B cell (primary cell): ENCODE results near the gene HSD11B1. TPM values are rescaled to one million over a fixed set of nuclear protein-coding genes. Genes with fewer than 3 reads are reported as not detected.

Source experiments
- ATAC-seq: fragments of 200-7000 bp; cut with Tn5 transposase; one replicate; pipeline ENCODE4 v1.10.0; 2021; ENCODE audit warnings: low read depth, mild to moderate bottlenecking, moderate number of reproducible peaks, moderate library complexity
- CTCF ChIA-PET: fragments of 350-600 bp; sonication (Branson Sonifier 250); formaldehyde crosslinking; loops from one replicate; lab custom pipeline; 2021; ENCODE audit warnings: antibody characterized with exemption, inconsistent platforms; lab: Charles Lee
- POLR2A ChIA-PET: fragments of 350-600 bp; sonication (Branson Sonifier 250); formaldehyde crosslinking; loops from one replicate; lab custom pipeline; 2021; ENCODE audit warnings: antibody characterized with exemption; lab: Charles Lee
- DNase-seq: peaks from one replicate; pipeline ENCODE4 v3.0.0; 2013
- H2AFZ ChIP-seq: 2 replicates; pipeline ENCODE4 v1.6.1; 2012; ENCODE audit warnings: mild to moderate bottlenecking, low read depth, low read length; ENCODE audit not compliant: insufficient read depth, poor library complexity, severe bottlenecking
- H3K27ac ChIP-seq, 2 donors: 1 replicate in 1 of 2; 2 replicates in 1 of 2; pipeline ENCODE4 v1.5.1; 2012 to 2013; ENCODE audit warnings: low read length in 2 of 2, mild to moderate bottlenecking in 2 of 2, moderate library complexity in 1 of 2
- H3K27me3 ChIP-seq, 4 experiments: fragments of 200-600 bp in 1 of 4; sonication (generic) in 1 of 4; replicated peaks in 1 of 4; 1 replicate in 2 of 4; 2 replicates in 2 of 4; pipeline versions ENCODE4 v1.6.1 to v1.7.0; 2013 to 2016; ENCODE audit warnings: low read length in 3 of 4, mild to moderate bottlenecking in 2 of 4, mixed read lengths in 1 of 4, moderate library complexity in 1 of 4; ENCODE audit not compliant: insufficient read depth in 4 of 4, control insufficient read depth in 3 of 4; ENCODE audit errors: control extremely low read depth in 1 of 4
- H3K36me3 ChIP-seq, 2 experiments: replicated peaks in 1 of 2; 1 replicate in 1 of 2; 2 replicates in 1 of 2; pipeline versions ENCODE4 v1.6.1 to v1.7.1; 2013; ENCODE audit warnings: low read length in 1 of 2; ENCODE audit not compliant: insufficient read depth in 2 of 2, control insufficient read depth in 1 of 2; ENCODE audit errors: control extremely low read depth in 1 of 2, extremely low read depth in 1 of 2
- H3K4me1 ChIP-seq, 2 donors: fragments of 200-600 bp in 1 of 2; sonication (generic) in 1 of 2; 1 replicate in 1 of 2; 2 replicates in 1 of 2; pipeline versions ENCODE4 v1.5.1 to v1.6.1; 2013 to 2017; ENCODE audit warnings: low read length in 2 of 2; ENCODE audit not compliant: control insufficient read depth in 2 of 2, insufficient read depth in 2 of 2
- H3K4me2 ChIP-seq: replicated peaks from 2 replicates; pipeline ENCODE3; 2012; ENCODE audit warnings: mild to moderate bottlenecking, low read depth, low read length; ENCODE audit not compliant: poor library complexity, severe bottlenecking
- H3K4me3 ChIP-seq, 5 experiments: fragments of 200-600 bp in 1 of 5; sonication (generic) in 1 of 5; 1 replicate in 3 of 5; 2 replicates in 2 of 5; pipeline versions ENCODE4 v1.5.1 to v1.7.0; 2011 to 2016; ENCODE audit warnings: low read length in 4 of 5, mild to moderate bottlenecking in 4 of 5, low read depth in 2 of 5, control low read depth in 1 of 5, moderate library complexity in 1 of 5; ENCODE audit not compliant: insufficient read depth in 1 of 5; ENCODE audit errors: control extremely low read depth in 1 of 5, extremely low read depth in 1 of 5
- H3K79me2 ChIP-seq: fragments of 200-600 bp; sonication (generic); one replicate; pipeline ENCODE4 v1.6.0; 2016; ENCODE audit warnings: low read length; ENCODE audit not compliant: control insufficient read depth, insufficient read depth
- H3K9ac ChIP-seq: fragments of 200-600 bp; sonication (generic); 2 replicates; pipeline ENCODE4 v1.6.1; 2017; ENCODE audit warnings: mild to moderate bottlenecking, low read length, moderate library complexity
- H3K9me3 ChIP-seq, 3 donors: one replicate each; pipeline versions ENCODE4 v1.6.1 to v1.7.1; 2013; ENCODE audit warnings: low read length in 2 of 3; ENCODE audit not compliant: control insufficient read depth in 2 of 3, insufficient read depth in 1 of 3; ENCODE audit errors: control extremely low read depth in 1 of 3
- H4K20me1 ChIP-seq: 2 replicates; pipeline ENCODE4 v1.6.0; 2012; ENCODE audit warnings: mild to moderate bottlenecking, low read length; ENCODE audit not compliant: insufficient read depth, control insufficient read depth, poor library complexity, severe bottlenecking
- H3K27ac Mint-ChIP-seq: one replicate; pipeline ENCODE4 v1.8.0; 2021; ENCODE audit warnings: mixed read lengths
- H3K27me3 Mint-ChIP-seq: one replicate; pipeline ENCODE4 v1.8.0; 2021; ENCODE audit warnings: mixed read lengths
- H3K4me1 Mint-ChIP-seq: one replicate; pipeline ENCODE4 v1.8.0; 2021; ENCODE audit warnings: mixed read lengths
- H3K4me3 Mint-ChIP-seq: one replicate; pipeline ENCODE4 v1.8.0; 2021; ENCODE audit warnings: mixed read lengths
- H3K9me3 Mint-ChIP-seq: one replicate; pipeline ENCODE4 v1.8.0; 2022; ENCODE audit warnings: mixed read lengths; ENCODE audit not compliant: insufficient read depth
- CTCF ChIP-seq: fragments of 200-600 bp; IDR thresholded peaks from one replicate; pipeline ENCODE4 v1.8.0; 2022; ENCODE audit warnings: antibody characterized with exemption, mild to moderate bottlenecking
- EZH2 ChIP-seq: IDR thresholded peaks from 2 replicates; pipeline ENCODE4 v1.6.1; 2012; ENCODE audit warnings: borderline replicate concordance, low read depth, mild to moderate bottlenecking, moderate library complexity, low read length; ENCODE audit not compliant: insufficient read depth, poor library complexity, severe bottlenecking
- WGBS: methylation state at CpG from one replicate; pipeline ENCODE4 v1.1.5; 2013; ENCODE audit warnings: missing lambda C conversion rate; ENCODE audit not compliant: insufficient coverage; 5-methylcytosine and 5-hydroxymethylcytosine counted together
- intact Hi-C: fragments of 100-400 bp; cut with micrococcal nuclease; formaldehyde crosslinking; loops from one replicate; pipeline ENCODE4 v1.10.0; 2022
- polyA plus RNA-seq: library from polyadenylated mRNA; depleted of rRNA; stranded (reverse); fragments of >200 nt; gene quantifications from 2 replicates; pipeline ENCODE4 v1.2.3, GENCODE V29; 2012
- total RNA-seq, 2 donors: library from RNA; stranded (reverse); fragments of 120-200 nt in 1 of 2; gene quantifications; 1 replicate in 1 of 2; 2 replicates in 1 of 2; pipeline versions ENCODE4 v1.2.3 to v1.2.4, GENCODE V29; 2013 to 2022

The HSD11B1 gene
- total and polyA plus RNA-seq, 2 donors (not counting 1 experiment from before 2014, with no cell fraction given), result not detected

- Histone ChIP-seq H3K27ac (peak overlapping the region in 1 of 2 donors; percentile 76), H3K9ac (no peak overlapping the region), H3K79me2 (peaks cover 93% of the 10 kb centered on the region), H3K27me3 (no peaks in the 10 kb centered on the region), H3K4me2 (no peak overlapping the region), H3K36me3 (peaks cover 11 to 74% of the 10 kb centered on the region in 2 experiments), H3K4me3 (no peak overlapping the region), H4K20me1 (peaks cover 31% of the 10 kb centered on the region), H3K9me3 (no peaks in the 10 kb centered on the region), H3K4me1 (peaks cover 43 to 56% of the 10 kb centered on the region in 2 donors), H2AFZ (no peak overlapping the region)
- ChIA-PET CTCF (interaction anchor here (0.9 to 3.2 kb wide), 6 partner anchors 12 to 195 kb away, joined by 3 to 14 read pairs (median 4); no protein-coding TSS in a partner anchor), POLR2A (no interaction called here)
- H3K27me3 Mint-ChIP-seq, result no peaks in the 10 kb centered on the region
- H3K27ac Mint-ChIP-seq, result peak overlapping the region; percentile 66
- ATAC-seq (no peak), DNase-seq (no peak)
- TF ChIP-seq EZH2 (no peak), CTCF (no peak)
- intact Hi-C loops, result no loop called here
- peaks cover 68% of the 10 kb centered on the region for H3K4me1 Mint-ChIP-seq
- H3K4me3 Mint-ChIP-seq, result peak overlapping the region; percentile 12
- no peaks in the 10 kb centered on the region for H3K9me3 Mint-ChIP-seq
Observed at GRCh38 chr1:209761011-209761635, 56.5 kb downstream of the HSD11B1 start.

DNA sequence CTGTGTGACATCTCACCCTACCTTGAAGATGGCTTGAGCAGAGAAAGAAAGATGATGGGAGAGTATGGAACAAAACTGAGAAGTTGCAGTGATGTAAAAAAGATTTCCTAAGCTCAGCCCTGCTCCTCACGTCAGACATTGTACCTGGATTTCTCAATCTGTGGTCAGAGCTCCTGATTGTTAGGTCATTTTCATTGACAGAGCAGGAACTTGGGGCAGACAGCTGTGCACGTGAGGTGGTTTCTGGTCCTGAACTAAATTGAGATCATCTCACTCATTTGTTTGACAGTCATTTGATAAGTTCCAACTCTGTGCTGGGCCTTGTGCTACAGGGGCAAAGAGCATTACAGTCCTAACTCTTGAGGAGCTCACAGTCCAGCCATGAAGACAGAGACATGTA, 61.4 kb downstream of the HSD11B1 start:
- Histone ChIP-seq H3K27me3 (no peaks in the 10 kb centered on the region), H3K4me1 (peaks cover 38 to 52% of the 10 kb centered on the region in 2 donors), H3K9me3 (no peaks in the 10 kb centered on the region), H2AFZ (no peak overlapping the region), H3K4me3 (no peak overlapping the region), H3K4me2 (no peak overlapping the region), H4K20me1 (peaks cover 11% of the 10 kb centered on the region), H3K27ac (peak overlapping the region; percentile 22 to 87), H3K36me3 (peaks cover 8 to 55% of the 10 kb centered on the region in 2 experiments), H3K9ac (no peak overlapping the region), H3K79me2 (peaks cover 97% of the 10 kb centered on the region)
- 68% methylated on average over 2 of the region's 2 CpGs for WGBS
- DNase-seq, result no peak
- no peak for TF ChIP-seq EZH2
- no peak for TF ChIP-seq CTCF
- CTCF ChIA-PET, result interaction anchor here (1.8 to 5.3 kb wide), 3 partner anchors 9 to 17 kb away, joined by 10 to 48 read pairs (median 10); partner anchors contain the start of gene TRAF3IP3
- peaks cover 52% of the 10 kb centered on the region for H3K4me1 Mint-ChIP-seq
- H3K4me3 Mint-ChIP-seq, result peak overlapping the region; percentile 59
- intact Hi-C loops, result loop anchor here (5.0 kb wide), 1 partner anchor 61 kb away; the partner anchor contains the start of gene UTP25
- no peak overlapping the region for H3K27ac Mint-ChIP-seq
- POLR2A ChIA-PET, result interaction anchor here (1.2 to 4.2 kb wide), 2 partner anchors 10 to 18 kb away, joined by 3 to 40 read pairs; partner anchors contain the start of genes C1orf74 and TRAF3IP3
- no peaks in the 10 kb centered on the region for H3K9me3 Mint-ChIP-seq
- H3K27me3 Mint-ChIP-seq, result no peaks in the 10 kb centered on the region
- no peak for ATAC-seq
